Ovary (tissue), 3 donors: ENCODE measurements around the gene CEP57L1.

Experiments
- EP300 ChIP-seq: sonication (generic); formaldehyde crosslinking; IDR thresholded peaks from one replicate; pipeline ENCODE4 v1.6.1; 2017; ENCODE audit warnings: antibody characterized with exemption
- TF ChIP-seq, protein P1 (sequence below), 3 donors: fragments of 450-650 bp in 2 of 3; fragments of 200-600 bp in 1 of 3; IDR thresholded peaks; one replicate each; pipeline versions ENCODE4 v1.5.1 to v1.8.0; 2016 to 2022; ENCODE audit warnings: antibody characterized with exemption in 3 of 3, mild to moderate bottlenecking in 1 of 3
- donor health status: DM: no; HTN: no; CAD: no.

DNA sequence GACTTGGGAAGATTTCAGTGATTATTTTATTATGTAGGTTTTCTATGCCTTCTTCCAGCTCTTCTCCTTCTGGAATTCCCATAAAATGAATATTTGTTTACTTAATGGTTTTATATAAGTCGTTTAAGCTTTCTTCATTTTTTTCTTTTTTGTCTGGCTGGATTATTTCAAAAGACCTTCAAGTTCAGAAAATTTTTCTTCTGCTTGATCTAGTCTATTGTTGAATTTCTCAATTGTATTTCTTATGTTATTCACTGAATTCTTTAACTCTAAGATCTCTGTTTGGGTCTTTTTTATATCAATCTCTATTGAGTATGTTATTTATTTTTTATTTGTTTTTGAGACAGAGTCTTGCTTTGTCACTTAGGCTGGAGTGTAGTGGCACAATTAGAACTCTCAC lies 117.4 kb downstream of the CEP57L1 start:
- TF ChIP-seq EP300: no peak
- TF ChIP-seq, protein P1, sequence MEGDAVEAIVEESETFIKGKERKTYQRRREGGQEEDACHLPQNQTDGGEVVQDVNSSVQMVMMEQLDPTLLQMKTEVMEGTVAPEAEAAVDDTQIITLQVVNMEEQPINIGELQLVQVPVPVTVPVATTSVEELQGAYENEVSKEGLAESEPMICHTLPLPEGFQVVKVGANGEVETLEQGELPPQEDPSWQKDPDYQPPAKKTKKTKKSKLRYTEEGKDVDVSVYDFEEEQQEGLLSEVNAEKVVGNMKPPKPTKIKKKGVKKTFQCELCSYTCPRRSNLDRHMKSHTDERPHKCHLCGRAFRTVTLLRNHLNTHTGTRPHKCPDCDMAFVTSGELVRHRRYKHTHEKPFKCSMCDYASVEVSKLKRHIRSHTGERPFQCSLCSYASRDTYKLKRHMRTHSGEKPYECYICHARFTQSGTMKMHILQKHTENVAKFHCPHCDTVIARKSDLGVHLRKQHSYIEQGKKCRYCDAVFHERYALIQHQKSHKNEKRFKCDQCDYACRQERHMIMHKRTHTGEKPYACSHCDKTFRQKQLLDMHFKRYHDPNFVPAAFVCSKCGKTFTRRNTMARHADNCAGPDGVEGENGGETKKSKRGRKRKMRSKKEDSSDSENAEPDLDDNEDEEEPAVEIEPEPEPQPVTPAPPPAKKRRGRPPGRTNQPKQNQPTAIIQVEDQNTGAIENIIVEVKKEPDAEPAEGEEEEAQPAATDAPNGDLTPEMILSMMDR (IDR thresholded peaks at IDR 0.05): no peak
